SU-DHL-6 (cell line): ENCODE results near the gene ATP5IF1.

Source experiments
- H2AFZ ChIP-seq: fragments of 200-600 bp; sonication (generic); 2 replicates; pipeline ENCODE4 v1.6.1; 2014; ENCODE audit warnings: low read depth, mild to moderate bottlenecking, moderate library complexity, mixed read lengths, antibody characterized with exemption, low read length; ENCODE audit not compliant: severe bottlenecking
- H3F3A ChIP-seq: fragments of 200-600 bp; shearing (Covaris generic); 2 replicates; pipeline ENCODE4 v1.6.0; 2016; ENCODE audit warnings: antibody characterized with exemption, mild to moderate bottlenecking; ENCODE audit not compliant: insufficient read depth
- H3K27ac ChIP-seq: fragments of 200-600 bp; sonication (generic); 2 replicates; pipeline ENCODE4 v1.5.1; 2016; ENCODE audit warnings: low read depth, mild to moderate bottlenecking, low read length, moderate library complexity, mixed read lengths
- H3K27me3 ChIP-seq: fragments of 200-600 bp; sonication (generic), shearing (Covaris generic); 2 replicates; pipeline ENCODE4 v1.6.0; 2014; ENCODE audit warnings: mild to moderate bottlenecking, low read length
- H3K36me3 ChIP-seq: fragments of 200-600 bp; sonication (generic); 2 replicates; pipeline ENCODE4 v1.6.1; 2014; ENCODE audit warnings: mild to moderate bottlenecking, low read length, mixed read lengths
- H3K4me2 ChIP-seq: fragments of 300-600, 200-600 bp; shearing (Covaris generic), sonication (generic); 2 replicates; pipeline ENCODE4 v1.6.0; 2014; ENCODE audit warnings: low read length, low read depth, mild to moderate bottlenecking; ENCODE audit not compliant: poor library complexity, severe bottlenecking
- H3K4me3 ChIP-seq: fragments of 200-600 bp; sonication (generic); 2 replicates; pipeline ENCODE4 v1.5.1; 2014; ENCODE audit warnings: antibody characterized with exemption, low read length, mild to moderate bottlenecking, mixed read lengths; ENCODE audit not compliant: insufficient read depth, poor library complexity, severe bottlenecking
- H3K79me2 ChIP-seq: fragments of 200-600 bp; sonication (generic); 2 replicates; pipeline ENCODE4 v1.6.1; 2014; ENCODE audit warnings: mild to moderate bottlenecking, low read length, moderate library complexity; ENCODE audit not compliant: insufficient read depth
- H3K9ac ChIP-seq: fragments of 200-600 bp; sonication (generic); 2 replicates; pipeline ENCODE4 v1.7.0; 2014; ENCODE audit warnings: mild to moderate bottlenecking, low read length
- H3K9me2 ChIP-seq: fragments of 200-600 bp; sonication (generic); replicated peaks from 2 replicates; pipeline ENCODE4 v1.6.1; 2014; ENCODE audit warnings: low read length; ENCODE audit not compliant: insufficient read depth
- H3K9me3 ChIP-seq: fragments of 200-600 bp; sonication (generic); 2 replicates; pipeline ENCODE4 v1.6.1; 2014; ENCODE audit warnings: low read length, mixed read lengths; ENCODE audit not compliant: insufficient read depth
- H4K20me1 ChIP-seq: fragments of 200-600 bp; sonication (generic); 2 replicates; pipeline ENCODE4 v1.6.1; 2014; ENCODE audit warnings: low read depth, mild to moderate bottlenecking, antibody characterized with exemption, low read length, moderate library complexity, mixed read lengths
- CTCF ChIP-seq: fragments of 200-600 bp; sonication (generic); IDR thresholded peaks from one replicate; pipeline ENCODE4 v1.5.1; 2017; ENCODE audit warnings: antibody characterized with exemption, mild to moderate bottlenecking, low read length, moderate library complexity; ENCODE audit not compliant: insufficient read depth, poor library complexity, severe bottlenecking
- EZH2phosphoT487 ChIP-seq: fragments of 200-600 bp; sonication (generic), shearing (Covaris generic); conservative IDR thresholded peaks from 2 replicates; pipeline ENCODE4 v1.6.1; 2018; ENCODE audit warnings: mild to moderate bottlenecking, antibody characterized with exemption, low read length, moderate library complexity, mixed read lengths

Gene ATP5IF1

GRCh38 chr1:28260803-28261174 lies 24.9 kb downstream of the ATP5IF1 start:
- Histone ChIP-seq H3K4me2 (peak overlapping the region; percentile 63), H3K9me2 (no peaks in the 10 kb centered on the region), H3K4me3 (peak overlapping the region; percentile 71), H3K9ac (peak overlapping the region; percentile 82), H3K27ac (no peak overlapping the region), H3K27me3 (no peaks in the 10 kb centered on the region), H3K36me3 (no peaks in the 10 kb centered on the region), H2AFZ (no peak overlapping the region), H4K20me1 (no peaks in the 10 kb centered on the region), H3K9me3 (no peaks in the 10 kb centered on the region), H3F3A (no peaks in the 10 kb centered on the region), H3K79me2 (peaks cover 55% of the 10 kb centered on the region)
- no peak for TF ChIP-seq EZH2phosphoT487
- no peak for TF ChIP-seq CTCF

- H3K9me3 ChIP-seq, result no peaks in the 10 kb centered on the region
- no peaks in the 10 kb centered on the region for H3K27me3 ChIP-seq
- H3K79me2 ChIP-seq, result peaks cover 75% of the 10 kb centered on the region
- no peak for TF ChIP-seq EZH2phosphoT487
- TF ChIP-seq CTCF, result no peak
- no peaks in the 10 kb centered on the region for H3F3A ChIP-seq
- H3K27ac ChIP-seq, result no peak overlapping the region
- no peak overlapping the region for H2AFZ ChIP-seq
- H4K20me1 ChIP-seq, result no peaks in the 10 kb centered on the region
- no peaks in the 10 kb centered on the region for H3K9me2 ChIP-seq
- H3K9ac ChIP-seq, result no peak overlapping the region
- no peaks in the 10 kb centered on the region for H3K36me3 ChIP-seq
- H3K4me2 ChIP-seq, result no peak overlapping the region
- H3K4me3 ChIP-seq, result no peak overlapping the region
These were observed 29.0 kb downstream of the ATP5IF1 start for GRCh38 chr1:28264897-28265296.

- no peak overlapping the region for H3K27ac ChIP-seq
- peaks cover 69% of the 10 kb centered on the region for H3K79me2 ChIP-seq
- H2AFZ ChIP-seq, result no peak overlapping the region
- no peak overlapping the region for H3K4me3 ChIP-seq
- no peaks in the 10 kb centered on the region for H3F3A ChIP-seq
- no peak overlapping the region for H3K9ac ChIP-seq
- no peak for TF ChIP-seq EZH2phosphoT487
- TF ChIP-seq CTCF, result no peak
- no peaks in the 10 kb centered on the region for H3K27me3 ChIP-seq
- no peaks in the 10 kb centered on the region for H3K36me3 ChIP-seq
- no peaks in the 10 kb centered on the region for H3K9me3 ChIP-seq
- H3K9me2 ChIP-seq, result no peaks in the 10 kb centered on the region
- no peaks in the 10 kb centered on the region for H4K20me1 ChIP-seq
- H3K4me2 ChIP-seq, result no peak overlapping the region
These were observed 29.7 kb downstream of the ATP5IF1 start for GRCh38 chr1:28265577-28265976.
